Activated CD4-positive, alpha-beta T cell treated with anti-CD3 and anti-CD28 coated beads, Interleukin-2, amount 10 ng/mL, durations not matched to agents 7 days and 5 days (primary cell): Measurements from ENCODE around the gene DDTL. TPM values are rescaled to one million over a fixed set of nuclear protein-coding genes. Genes with fewer than 3 reads are reported as not detected.
"Not testable (repeated sequence)": the region's sequence is repeated elsewhere in the genome, so short reads cannot be mapped to it uniquely, and the experiment has no call there.

Source experiments
- CTCF ChIA-PET: fragments of 350-600 bp; sonication (Branson Sonifier 250); formaldehyde crosslinking; loops from one replicate; lab custom pipeline; 2021; ENCODE audit warnings: antibody characterized with exemption; lab: Charles Lee
- POLR2A ChIA-PET: fragments of 350-600 bp; sonication (Branson Sonifier 250); formaldehyde crosslinking; loops from one replicate; lab custom pipeline; 2021; ENCODE audit warnings: antibody characterized with exemption; lab: Charles Lee
- DNase-seq: peaks from one replicate; pipeline ENCODE4 v3.0.0-alpha.2; 2020
- H3K27ac Mint-ChIP-seq: one replicate; pipeline ENCODE4 v1.8.0; 2021; ENCODE audit warnings: mild to moderate bottlenecking, moderate library complexity, mixed read lengths
- H3K27me3 Mint-ChIP-seq: one replicate; pipeline ENCODE4 v1.8.0; 2021; ENCODE audit warnings: mixed read lengths
- H3K36me3 Mint-ChIP-seq: one replicate; pipeline ENCODE4 v1.8.0; 2021; ENCODE audit warnings: low read depth, mixed read lengths
- H3K4me1 Mint-ChIP-seq: one replicate; pipeline ENCODE4 v1.8.0; 2021; ENCODE audit warnings: mixed read lengths
- H3K4me3 Mint-ChIP-seq: one replicate; pipeline ENCODE4 v1.8.0; 2021; ENCODE audit warnings: mild to moderate bottlenecking, moderate library complexity, mixed read lengths
- H3K9me3 Mint-ChIP-seq: one replicate; pipeline ENCODE4 v1.8.0; 2021; ENCODE audit warnings: mixed read lengths
- total RNA-seq, 2 experiments: library from RNA; stranded (reverse); gene quantifications; one replicate each; pipeline ENCODE4 v1.2.3, GENCODE V29; 2021

The DDTL gene
- total RNA-seq, 2 experiments from 2014 or later: 3.3 to 3.4 TPM

DNA sequence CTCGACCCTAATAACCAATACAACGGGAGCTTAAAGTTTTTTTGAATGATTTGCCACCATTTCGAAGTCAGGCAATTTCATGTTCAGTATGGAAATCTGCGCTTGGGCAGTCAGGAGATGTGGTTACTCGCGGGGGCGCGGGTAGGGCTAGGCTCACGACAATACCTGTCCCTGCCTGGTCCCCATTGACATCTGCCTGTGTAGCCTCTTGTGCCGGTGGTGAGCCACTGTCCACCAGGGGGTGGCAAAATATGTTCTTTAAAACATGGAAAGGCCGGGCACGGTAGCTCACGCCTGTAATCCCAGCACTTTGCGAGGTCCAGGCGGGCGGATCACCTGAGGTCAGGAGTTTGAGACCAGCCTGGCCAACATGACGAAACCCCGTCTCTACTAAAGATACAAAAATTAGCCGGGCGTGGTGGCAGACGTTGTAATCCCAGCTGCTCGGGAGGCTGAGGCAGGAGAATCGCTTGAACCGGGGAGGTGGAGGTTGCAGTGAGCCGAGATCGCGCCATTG lies 8.2 kb downstream of the DDTL start:
- peaks cover 18% of the 10 kb centered on the region for H3K4me1 Mint-ChIP-seq
- peaks cover 19% of the 10 kb centered on the region for H3K36me3 Mint-ChIP-seq
- H3K27me3 Mint-ChIP-seq, H3K4me3 Mint-ChIP-seq, POLR2A ChIA-PET, CTCF ChIA-PET, H3K27ac Mint-ChIP-seq, H3K9me3 Mint-ChIP-seq, DNase-seq: not testable (repeated sequence)

DNA sequence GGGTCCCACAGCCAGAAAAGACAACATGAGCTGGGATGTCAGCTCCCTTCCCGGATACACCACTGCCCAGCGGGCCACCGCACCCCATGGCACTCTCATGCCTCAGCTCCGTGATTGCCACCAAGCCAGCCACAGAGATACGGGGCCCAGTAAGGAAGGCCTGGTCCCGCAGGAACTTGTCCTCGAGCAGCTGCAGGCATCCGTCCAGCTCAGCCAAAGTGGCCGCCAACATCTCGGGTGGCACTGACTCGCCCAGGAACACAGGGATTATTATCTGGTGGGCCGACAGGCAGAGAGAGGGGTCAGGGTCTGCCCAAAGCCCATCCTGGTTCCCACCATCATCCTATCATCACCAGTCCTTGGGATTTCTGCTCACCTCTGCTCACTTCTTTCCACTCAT lies 10.6 kb downstream of the DDTL start:
- H3K36me3 Mint-ChIP-seq, H3K4me1 Mint-ChIP-seq, H3K9me3 Mint-ChIP-seq, H3K27me3 Mint-ChIP-seq, H3K27ac Mint-ChIP-seq, H3K4me3 Mint-ChIP-seq, DNase-seq, POLR2A ChIA-PET, CTCF ChIA-PET: not testable (repeated sequence)

DNA sequence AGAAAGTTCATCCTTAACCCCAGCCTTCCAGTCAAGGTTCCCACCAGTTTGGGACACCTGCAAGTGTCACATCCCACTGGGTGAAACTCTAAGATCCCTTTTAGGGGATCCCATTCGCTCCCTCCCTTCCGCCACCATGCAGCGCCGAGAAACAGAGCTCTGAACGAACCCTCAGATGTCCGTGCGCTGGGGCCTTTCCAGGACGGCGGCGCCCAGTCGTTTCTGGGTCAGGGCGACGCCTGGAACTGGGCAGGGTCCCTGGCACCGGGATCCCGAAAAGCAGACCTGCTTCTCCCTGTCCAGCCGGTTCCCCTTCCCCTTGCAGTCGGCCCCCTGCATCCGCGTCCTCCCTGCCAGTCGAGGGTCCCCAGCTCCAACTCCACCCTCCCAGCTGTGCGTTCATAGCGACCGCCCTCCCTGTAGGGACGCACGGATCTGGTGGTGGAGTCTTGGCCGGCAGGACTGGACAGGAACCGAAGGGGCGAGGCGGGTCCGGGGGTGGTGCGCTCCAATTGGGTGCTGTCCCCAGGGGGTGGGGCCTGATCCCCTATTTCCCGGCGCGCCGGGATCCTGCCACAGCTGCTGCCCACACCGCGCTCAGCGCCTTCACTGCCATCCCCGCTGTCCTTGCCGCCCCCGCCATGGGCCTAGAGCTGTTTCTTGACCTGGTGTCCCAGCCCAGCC lies 13.0 kb downstream of the DDTL start, which contains the start of gene GSTT2:
GSTT2 (plus strand) TSS at position 578 of the 684 bp plus-strand sequence.
- DNase-seq, H3K27ac Mint-ChIP-seq, H3K4me1 Mint-ChIP-seq, H3K36me3 Mint-ChIP-seq, POLR2A ChIA-PET, CTCF ChIA-PET, H3K4me3 Mint-ChIP-seq, H3K27me3 Mint-ChIP-seq, H3K9me3 Mint-ChIP-seq: not testable (repeated sequence)

DNA sequence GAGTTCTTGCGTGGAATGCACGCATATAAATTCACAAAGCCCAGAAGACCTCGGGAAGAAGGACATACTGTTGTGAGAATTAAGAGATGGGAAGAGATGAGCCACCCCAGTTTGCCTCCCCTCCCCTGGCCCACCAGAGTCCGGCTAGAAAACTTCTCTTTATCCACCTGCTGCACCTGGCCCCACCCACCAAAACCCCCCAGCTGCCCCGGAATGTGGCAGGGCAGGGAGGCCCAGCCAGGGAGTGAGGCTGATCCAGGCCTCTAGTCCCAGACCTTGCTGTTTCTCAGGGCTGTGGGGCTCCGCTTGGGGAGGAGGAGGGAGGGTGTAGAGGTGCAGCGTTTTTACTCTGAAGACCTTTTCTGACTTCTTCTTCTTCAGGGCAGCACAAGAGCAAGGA lies 13.9 kb downstream of the DDTL start:
- H3K4me1 Mint-ChIP-seq, H3K27me3 Mint-ChIP-seq, CTCF ChIA-PET, H3K36me3 Mint-ChIP-seq, H3K9me3 Mint-ChIP-seq, H3K4me3 Mint-ChIP-seq, POLR2A ChIA-PET, DNase-seq, H3K27ac Mint-ChIP-seq: not testable (repeated sequence)

DNA sequence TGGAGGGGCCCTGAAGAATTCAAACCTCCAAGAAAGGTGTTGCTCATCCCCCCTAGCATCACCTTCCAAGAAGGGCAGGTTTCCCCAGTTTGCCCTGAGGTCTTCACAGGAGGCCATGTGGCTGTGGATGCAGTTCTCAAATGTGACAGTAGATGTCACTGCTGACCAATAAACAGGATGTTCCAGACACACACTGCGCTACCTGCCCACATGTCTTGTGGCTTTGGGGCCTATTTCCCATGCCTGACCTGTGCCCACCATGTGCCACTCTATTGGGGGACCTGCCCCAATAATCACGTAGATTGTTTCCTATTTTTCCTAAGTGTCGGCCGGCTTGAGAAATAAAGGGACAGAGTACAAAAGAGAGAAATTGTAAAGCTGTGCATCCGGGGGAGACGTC lies 17.7 kb downstream of the DDTL start:
- peaks cover 2% of the 10 kb centered on the region for H3K27me3 Mint-ChIP-seq
- H3K9me3 Mint-ChIP-seq: no peaks in the 10 kb centered on the region
- no peak overlapping the region for H3K27ac Mint-ChIP-seq
- peaks cover 1% of the 10 kb centered on the region for H3K36me3 Mint-ChIP-seq
- peaks cover 2% of the 10 kb centered on the region for H3K4me1 Mint-ChIP-seq
- ChIA-PET POLR2A (interaction anchor here (0.6 kb wide), 1 partner anchor 88 kb away, joined by 7 read pairs; no protein-coding TSS in a partner anchor), CTCF (no interaction called here)
- peak; percentile 66 for DNase-seq
- H3K4me3 Mint-ChIP-seq: no peak overlapping the region

DNA sequence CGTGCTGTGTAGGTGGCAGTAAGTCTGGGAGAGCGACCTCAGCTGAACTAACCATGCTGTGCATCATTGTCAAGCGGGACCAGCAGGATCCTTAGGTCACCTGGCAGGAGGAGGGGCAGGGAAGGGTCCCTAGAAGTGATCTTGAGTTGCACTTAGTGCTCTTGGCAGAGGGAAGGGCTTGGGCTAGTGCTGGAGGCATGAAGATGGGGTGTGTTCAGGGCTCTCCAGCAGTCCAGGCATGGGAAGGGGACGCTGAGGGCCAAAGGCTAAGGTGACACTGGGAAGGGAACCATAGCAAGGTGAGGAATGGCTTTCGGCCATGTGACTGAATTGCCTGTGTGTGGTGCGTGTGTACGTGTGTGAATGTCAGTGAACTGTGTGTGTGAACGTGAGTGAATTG lies 19.4 kb downstream of the DDTL start:
- H3K27ac Mint-ChIP-seq, H3K4me1 Mint-ChIP-seq: not testable (repeated sequence)

DNA sequence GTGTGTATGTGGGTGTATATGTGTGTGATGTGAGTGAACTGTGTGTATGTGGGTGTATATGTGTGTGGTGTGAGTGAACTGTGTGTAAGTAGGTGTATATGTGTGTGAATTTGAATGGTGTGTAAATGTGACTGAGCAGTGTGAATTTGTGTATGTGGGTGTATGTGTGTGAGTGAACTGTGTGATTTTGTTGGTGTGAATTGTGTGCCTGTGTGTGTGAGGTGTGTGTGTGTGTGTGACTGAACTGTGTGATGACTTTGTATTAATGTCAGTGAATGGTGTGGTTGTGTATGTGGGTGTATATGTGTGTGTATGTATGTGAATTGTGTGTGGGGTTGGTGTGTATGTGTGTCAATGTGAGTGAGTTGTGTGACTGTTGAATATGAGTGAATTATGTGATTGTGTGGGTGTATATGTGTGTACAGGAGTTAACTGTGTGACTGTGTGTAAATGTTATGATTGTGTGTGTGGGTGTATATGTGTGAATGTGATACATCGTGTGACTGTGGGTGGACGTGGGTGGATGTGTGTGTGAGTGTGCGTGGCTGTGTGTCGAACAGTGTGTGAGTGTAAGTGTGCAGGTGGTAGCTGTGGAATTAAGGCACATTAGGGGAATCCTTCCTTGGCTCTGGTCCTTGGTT lies 20.0 kb downstream of the DDTL start:
- H3K4me1 Mint-ChIP-seq, H3K9me3 Mint-ChIP-seq, H3K4me3 Mint-ChIP-seq, H3K27ac Mint-ChIP-seq, H3K36me3 Mint-ChIP-seq, CTCF ChIA-PET, H3K27me3 Mint-ChIP-seq, POLR2A ChIA-PET, DNase-seq: not testable (repeated sequence)

More for the DNA sequence above, 19.4 kb downstream of the DDTL start:
- H3K9me3 Mint-ChIP-seq, CTCF ChIA-PET, H3K4me3 Mint-ChIP-seq, DNase-seq, H3K27me3 Mint-ChIP-seq, POLR2A ChIA-PET, H3K36me3 Mint-ChIP-seq: not testable (repeated sequence)

DNA sequence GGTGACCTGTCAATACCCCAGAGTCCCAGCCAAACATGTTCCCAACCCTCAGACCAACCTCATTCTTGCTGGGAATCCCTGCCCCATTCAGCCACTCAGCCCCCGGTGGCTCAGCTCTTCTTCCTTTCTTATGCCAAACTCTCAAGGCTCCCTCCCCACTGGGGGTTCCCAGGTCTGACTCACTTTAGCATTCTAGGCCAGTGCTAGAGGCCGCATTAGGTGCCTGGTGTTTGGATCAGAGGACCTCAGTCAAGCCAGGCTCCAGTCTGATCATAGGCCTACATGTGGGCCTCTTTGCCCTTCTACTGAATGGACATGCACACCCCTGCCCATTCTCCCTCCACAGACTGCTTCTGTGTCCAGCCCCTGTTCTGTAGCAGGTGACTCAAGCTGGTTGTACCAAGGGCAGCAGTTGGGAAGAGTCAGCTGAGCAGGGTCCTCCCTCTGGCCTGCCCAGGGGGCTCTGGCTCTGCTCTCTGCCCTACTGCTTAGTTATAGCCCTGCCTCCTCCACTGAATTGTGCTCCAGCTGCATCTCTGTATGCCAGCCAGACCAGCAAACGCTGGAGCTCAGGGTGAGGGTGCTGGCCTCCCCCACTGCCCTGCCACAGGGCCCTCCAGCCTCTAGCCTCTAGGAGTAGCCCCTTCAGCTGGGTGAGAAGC lies 23.0 kb downstream of the DDTL start:
- POLR2A ChIA-PET, H3K4me1 Mint-ChIP-seq, H3K36me3 Mint-ChIP-seq, H3K4me3 Mint-ChIP-seq, CTCF ChIA-PET, H3K9me3 Mint-ChIP-seq, H3K27me3 Mint-ChIP-seq, H3K27ac Mint-ChIP-seq, DNase-seq: not testable (repeated sequence)

DNA sequence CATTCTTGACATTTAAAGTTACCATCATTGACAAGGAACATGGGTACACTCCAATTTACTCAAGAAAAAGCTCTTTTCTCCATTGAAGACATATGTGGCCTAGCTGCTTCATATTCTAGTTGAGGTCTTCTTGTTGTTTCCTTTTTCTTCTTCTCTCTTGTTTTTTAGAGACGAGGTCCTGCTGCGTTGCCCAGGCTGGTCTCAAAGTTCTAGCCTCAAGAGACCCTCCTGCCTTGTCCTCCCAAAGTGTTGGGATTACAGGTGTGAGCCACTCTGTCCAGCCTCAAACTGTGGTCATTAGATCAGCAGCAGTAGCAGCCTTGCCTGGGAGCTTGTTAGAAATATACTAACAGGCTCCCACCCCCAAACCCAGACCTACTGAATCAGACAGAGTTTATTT lies 26.4 kb downstream of the DDTL start:
- POLR2A ChIA-PET, H3K27me3 Mint-ChIP-seq, H3K36me3 Mint-ChIP-seq, CTCF ChIA-PET, H3K4me1 Mint-ChIP-seq, H3K4me3 Mint-ChIP-seq, DNase-seq, H3K9me3 Mint-ChIP-seq, H3K27ac Mint-ChIP-seq: not testable (repeated sequence)

DNA sequence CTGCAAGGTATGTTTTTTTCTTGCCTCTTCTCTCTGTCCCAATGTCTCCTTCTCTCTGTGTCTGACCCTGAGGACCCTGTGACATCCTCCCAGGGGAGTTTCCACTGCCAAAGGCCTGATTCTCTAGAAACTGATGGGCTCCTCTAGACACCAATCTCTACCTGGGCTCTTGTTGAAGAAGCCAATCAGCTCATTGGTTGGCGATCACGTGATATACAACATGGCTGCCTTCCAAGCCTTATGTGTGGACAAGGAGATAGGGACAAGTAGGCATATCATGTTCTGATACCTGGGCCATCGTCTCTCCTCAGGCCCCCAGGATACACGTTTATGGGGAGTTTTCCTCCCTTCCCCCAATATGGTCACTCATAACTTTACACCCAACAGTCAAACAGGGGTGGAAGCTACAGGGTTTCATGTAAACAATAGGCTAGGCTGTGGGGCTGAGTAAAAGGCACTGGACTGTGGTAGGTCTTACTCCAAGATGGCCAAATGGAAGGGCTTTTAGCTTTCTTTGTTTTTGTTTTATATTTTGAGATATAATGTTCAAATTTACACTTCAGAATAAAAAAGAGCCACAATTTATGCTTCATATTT lies 27.0 kb downstream of the DDTL start:
- H3K4me3 Mint-ChIP-seq, H3K4me1 Mint-ChIP-seq, POLR2A ChIA-PET, H3K27me3 Mint-ChIP-seq, H3K9me3 Mint-ChIP-seq, H3K36me3 Mint-ChIP-seq, H3K27ac Mint-ChIP-seq, DNase-seq: not testable (repeated sequence)
- CTCF ChIA-PET: interaction anchor here (0.6 kb wide), 1 partner anchor 621 kb away, joined by 4 read pairs; no protein-coding TSS in a partner anchor

DNA sequence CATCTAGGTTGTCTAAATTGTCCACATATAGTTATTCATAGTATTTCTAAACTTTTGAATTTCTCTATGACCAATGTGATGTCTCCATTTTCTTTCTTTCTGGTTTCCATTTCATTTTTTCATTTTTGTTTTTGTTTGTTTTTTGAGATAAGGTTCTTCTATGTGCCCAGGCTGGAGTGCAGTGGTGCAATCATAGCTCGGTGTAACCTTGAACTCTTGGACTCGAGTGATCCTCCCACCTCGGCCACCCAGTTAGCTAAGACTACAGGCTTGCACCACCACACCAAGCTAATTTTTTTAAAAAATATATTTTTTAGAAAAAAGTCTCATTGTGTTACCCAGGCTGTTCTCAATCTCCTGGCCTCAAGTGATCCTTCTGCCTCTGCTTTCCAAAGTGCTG lies 30.4 kb downstream of the DDTL start:
- Mint-ChIP-seq H3K36me3 (no peaks in the 10 kb centered on the region), H3K4me3 (no peak overlapping the region), H3K27me3 (peaks cover 6% of the 10 kb centered on the region), H3K9me3 (no peaks in the 10 kb centered on the region), H3K4me1 (peaks cover 4% of the 10 kb centered on the region), H3K27ac (no peak overlapping the region)
- ChIA-PET CTCF (no interaction called here), POLR2A (interaction anchor here (0.6 kb wide), 1 partner anchor 212 kb away, joined by 3 read pairs; no protein-coding TSS in a partner anchor)
- DNase-seq: no peak

DNA sequence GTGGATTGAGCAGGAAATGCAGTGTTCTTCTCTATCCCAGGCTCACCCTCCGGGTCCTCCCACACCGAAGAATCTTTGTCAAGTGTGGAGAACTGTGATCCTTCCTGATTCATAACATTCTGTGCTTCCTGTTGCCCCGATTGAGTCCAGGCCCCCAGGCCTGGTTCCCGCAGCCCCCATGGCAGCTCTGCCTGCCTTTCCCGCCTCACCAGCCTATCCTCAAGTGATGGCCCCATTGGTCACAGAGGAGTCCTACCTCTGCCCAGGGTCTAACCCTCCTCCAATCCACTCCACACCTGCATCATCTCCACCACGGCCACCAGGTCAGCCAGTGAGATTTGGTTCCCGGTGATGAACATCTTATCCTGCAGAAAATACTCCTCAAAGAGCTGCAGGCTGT lies 33.1 kb downstream of the DDTL start:
- H3K9me3 Mint-ChIP-seq, H3K4me3 Mint-ChIP-seq, H3K27me3 Mint-ChIP-seq, CTCF ChIA-PET, DNase-seq, POLR2A ChIA-PET, H3K4me1 Mint-ChIP-seq, H3K27ac Mint-ChIP-seq, H3K36me3 Mint-ChIP-seq: not testable (repeated sequence)

DNA sequence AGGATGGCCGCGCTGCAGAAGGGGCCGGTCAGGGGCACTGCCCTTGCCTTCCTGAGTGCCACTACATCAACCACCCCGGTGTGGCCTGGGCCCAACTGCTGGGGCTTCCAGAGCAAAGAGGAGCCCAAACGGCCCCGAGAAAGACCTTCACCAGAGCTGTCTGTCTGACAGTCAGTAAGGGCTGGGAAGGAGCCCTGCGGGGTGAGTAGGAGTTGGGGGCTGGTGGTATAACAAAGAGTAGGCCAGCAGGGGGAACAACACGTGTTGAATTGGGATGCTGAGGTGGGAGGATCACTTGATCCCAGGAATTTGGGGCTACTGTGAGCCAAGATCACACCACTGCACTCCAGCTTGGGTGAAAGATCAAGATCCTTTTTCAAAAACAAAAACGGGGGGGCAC lies 34.6 kb downstream of the DDTL start:
- Mint-ChIP-seq H3K4me1 (peaks cover 4% of the 10 kb centered on the region), H3K36me3 (no peaks in the 10 kb centered on the region), H3K9me3 (no peaks in the 10 kb centered on the region), H3K27ac (no peak overlapping the region), H3K4me3 (no peak overlapping the region), H3K27me3 (peaks cover 6% of the 10 kb centered on the region)
- CTCF ChIA-PET: interaction anchor here (0.8 kb wide), 1 partner anchor 155 kb away, joined by 3 read pairs; no protein-coding TSS in a partner anchor
- no peak for DNase-seq
- POLR2A ChIA-PET: no interaction called here
